K562 (cell line): Measurements from ENCODE around the gene RBMS1. TPM values are rescaled to one million over a fixed set of nuclear protein-coding genes. Genes with fewer than 3 reads are reported as not detected.

Experiments used
- ATAC-seq: fragments of 200-7000 bp; cut with Tn5 transposase; 3 replicates; pipeline ENCODE4 v1.9.1; 2020; ENCODE audit warnings: moderate library complexity
- BruUV-seq: library from RNA; stranded (reverse); fragments of 400-500 nt; replicated peaks from 2 replicates; lab custom pipeline; 2021; lab: Mats Ljungman, UMichigan
- CTCF ChIA-PET: fragments of 300-600 bp; formaldehyde crosslinking; extraction: SDS; loops from one replicate; lab custom pipeline; 2021; ENCODE audit warnings: low intra/inter-chr PET ratio; lab: Yijun Ruan, JAX
- POLR2A ChIA-PET: fragments of 300-600, 350-650 bp; sonication (Branson Sonifier 250); formaldehyde crosslinking; extraction: SDS; loops from one replicate; lab custom pipeline; 2021; ENCODE audit warnings: antibody characterized with exemption, inconsistent platforms; lab: Yijun Ruan, JAX
- DNase-seq, 4 experiments: peaks; one replicate each; pipeline versions ENCODE4 v3.0.0 to v3.0.0-alpha.2; 2011 to 2018; ENCODE audit warnings: low spot score in 3 of 4, mixed read lengths in 3 of 4; ENCODE audit errors: extremely low read depth in 1 of 4
- FAIRE-seq: peaks from 2 replicates; lab custom pipeline; 2011; peaks lifted over from hg19 to GRCh38; lab: Jason Lieb, UNC
- H2AFZ ChIP-seq: 2 replicates; pipeline ENCODE4 v1.6.0; 2011; ENCODE audit warnings: low read depth, low read length, control low read depth, inconsistent platforms
- H3K27ac ChIP-seq: fragments of 200-600 bp; 3 replicates; pipeline ENCODE4 v1.8.0; 2011; ENCODE audit warnings: low read depth, mild to moderate bottlenecking, control low read depth, inconsistent platforms, low read length, moderate library complexity, mixed read lengths; ENCODE audit errors: extremely low read depth
- H3K27me3 ChIP-seq, 2 experiments: fragments of 300-600 bp in 1 of 2; 2 replicates in 1 of 2; 3 replicates in 1 of 2; pipeline versions ENCODE4 v1.6.0 to v1.8.0; 2011; ENCODE audit warnings: inconsistent platforms in 2 of 2, low read length in 2 of 2, mild to moderate bottlenecking in 1 of 2, mixed read lengths in 1 of 2, moderate library complexity in 1 of 2; ENCODE audit not compliant: control insufficient read depth in 2 of 2, insufficient read depth in 2 of 2
- H3K36me3 ChIP-seq: fragments of 300-600 bp; 3 replicates; pipeline ENCODE4 v1.8.0; 2011; ENCODE audit warnings: mild to moderate bottlenecking, low read length, inconsistent platforms; ENCODE audit not compliant: control insufficient read depth, insufficient read depth
- H3K4me1 ChIP-seq, 2 experiments: fragments of 200-600 bp in 1 of 2; replicated peaks in 1 of 2; 2 replicates in 1 of 2; 3 replicates in 1 of 2; pipeline versions ENCODE4 v1.5.1 to v1.8.0; 2011; ENCODE audit warnings: inconsistent platforms in 2 of 2, low read length in 2 of 2, mild to moderate bottlenecking in 1 of 2, mixed read lengths in 1 of 2, moderate library complexity in 1 of 2; ENCODE audit not compliant: control insufficient read depth in 2 of 2, insufficient read depth in 2 of 2
- H3K4me2 ChIP-seq: 2 replicates; pipeline ENCODE4 v1.6.1; 2011; ENCODE audit warnings: low read length, control low read depth, inconsistent platforms, mixed read lengths; ENCODE audit not compliant: insufficient read depth
- H3K4me3 ChIP-seq: fragments of 200-600 bp; sonication (generic), shearing (Covaris generic); 2 replicates; pipeline ENCODE4 v1.5.1; 2016; ENCODE audit warnings: control low read depth, inconsistent platforms
- H3K79me2 ChIP-seq: fragments of 200-600 bp; 3 replicates; pipeline ENCODE4 v1.8.0; 2011; ENCODE audit warnings: low read length, inconsistent platforms; ENCODE audit not compliant: control insufficient read depth, insufficient read depth
- H3K9ac ChIP-seq, 2 experiments: 2 replicates each; pipeline versions ENCODE4 v1.6.0 to v1.6.1; 2011; ENCODE audit warnings: low read depth in 2 of 2, low read length in 2 of 2, control low read depth in 1 of 2, inconsistent platforms in 1 of 2, mild to moderate bottlenecking in 1 of 2, mixed read lengths in 1 of 2; ENCODE audit not compliant: insufficient read depth in 1 of 2
- H3K9me1 ChIP-seq: one replicate; pipeline ENCODE4 v1.6.0; 2011; ENCODE audit warnings: inconsistent platforms, mild to moderate bottlenecking, low read length, moderate library complexity; ENCODE audit not compliant: control insufficient read depth, insufficient read depth
- H3K9me3 ChIP-seq: replicated peaks from 2 replicates; pipeline ENCODE4 v1.5.1; 2011; ENCODE audit warnings: low read depth, low read length, inconsistent platforms; ENCODE audit not compliant: control insufficient read depth, insufficient read depth
- H4K20me1 ChIP-seq: replicated peaks from 2 replicates; pipeline ENCODE4 v1.6.1; 2011; ENCODE audit warnings: low read length, inconsistent platforms, mixed read lengths; ENCODE audit not compliant: control insufficient read depth, insufficient read depth
- ASH1L ChIP-seq: fragments of 450-650 bp; IDR thresholded peaks from 2 replicates; pipeline ENCODE4 v1.6.1; 2018; ENCODE audit warnings: borderline replicate concordance, mild to moderate bottlenecking, low read depth; ENCODE audit not compliant: partially characterized antibody
- E2F3 ChIP-seq: fragments of 250-450 bp; sonication (Bioruptor Pico); IDR thresholded peaks from 2 replicates; pipeline ENCODE4 v1.4.0; 2020; ENCODE audit warnings: mild to moderate bottlenecking
- ETV5 ChIP-seq: sonication (generic); formaldehyde crosslinking; IDR thresholded peaks from 2 replicates; pipeline ENCODE4 v1.4.0; 2020; ENCODE audit warnings: low read depth, mild to moderate bottlenecking, missing genetic modification reagents
- JUND ChIP-seq, 2 experiments: IDR thresholded peaks; 2 replicates in 1 of 2; 3 replicates in 1 of 2; pipeline ENCODE4 v1.6.1; 2011; ENCODE audit warnings: borderline replicate concordance in 2 of 2, low read depth in 2 of 2, low read length in 2 of 2, improper control_type of control experiment in 1 of 2, missing biosample characterization in 1 of 2, missing genetic modification characterization in 1 of 2, missing genetic modification reagents in 1 of 2
- KDM5B ChIP-seq: fragments of 200-600 bp; sonication (generic); IDR thresholded peaks from 2 replicates; pipeline ENCODE4 v1.6.1; 2012; ENCODE audit warnings: low read depth, mild to moderate bottlenecking, moderate library complexity, low read length, control low read depth, inconsistent platforms; ENCODE audit not compliant: insufficient replicate concordance
- LCOR ChIP-seq: sonication (generic); formaldehyde crosslinking; IDR thresholded peaks from 2 replicates; pipeline ENCODE4 v1.8.0; 2022; ENCODE audit warnings: mild to moderate bottlenecking, missing genetic modification reagents
- LEF1 ChIP-seq: fragments of 450-650 bp; IDR thresholded peaks from 2 replicates; pipeline ENCODE4 v1.6.1; 2016; ENCODE audit warnings: mild to moderate bottlenecking
- SAFB2 ChIP-seq: fragments of 200-400 bp; formaldehyde crosslinking; IDR thresholded peaks from 2 replicates; pipeline ENCODE4 v1.6.1; 2018; ENCODE audit warnings: borderline replicate concordance, low read length, low read depth, moderate library complexity; ENCODE audit not compliant: severe bottlenecking
- SIN3A ChIP-seq, 2 experiments: fragments of 150-350 bp in 1 of 2; IDR thresholded peaks; 2 replicates each; pipeline ENCODE4 v1.6.1; 2011 to 2016; ENCODE audit warnings: borderline replicate concordance in 2 of 2, low read depth in 2 of 2, low read length in 2 of 2, mild to moderate bottlenecking in 2 of 2, moderate library complexity in 2 of 2; ENCODE audit not compliant: control insufficient read depth in 1 of 2
- TFAM ChIP-seq: fragments of 250-450 bp; sonication (Bioruptor Pico); conservative IDR thresholded peaks from 2 replicates; pipeline ENCODE4 v1.5.0; 2021; ENCODE audit warnings: mild to moderate bottlenecking, moderate library complexity
- XRCC3 ChIP-seq: fragments of 450-650 bp; IDR thresholded peaks from 2 replicates; pipeline ENCODE4 v1.6.1; 2017; ENCODE audit warnings: mild to moderate bottlenecking, moderate library complexity
- ZNF644 ChIP-seq: fragments of 200-800 bp; sonication (Bioruptor generic); IDR thresholded peaks from 2 replicates; pipeline ENCODE4 v1.6.1; 2016; ENCODE audit warnings: low read depth, missing genetic modification characterization, missing compliant biosample characterization
- ZNF785 ChIP-seq: fragments of 250-450 bp; sonication (Bioruptor Pico); IDR thresholded peaks from 2 replicates; pipeline ENCODE4 v1.4.0; 2020; ENCODE audit warnings: mild to moderate bottlenecking
- ZSCAN32 ChIP-seq: fragments of 450-650 bp; formaldehyde crosslinking; IDR thresholded peaks from 2 replicates; pipeline ENCODE4 v1.4.0; 2020; ENCODE audit warnings: mild to moderate bottlenecking, moderate library complexity
- WGBS: fragments of 100-300 bp; shearing (Covaris generic); methylation state at CpG from one replicate; pipeline ENCODE4 v1.1.6; 2016; ENCODE audit warnings: low coverage, mixed read lengths; ENCODE audit not compliant: insufficient coverage; ENCODE audit errors: missing lambda C conversion rate; 5-methylcytosine and 5-hydroxymethylcytosine counted together
- in situ Hi-C: fragments of 300-500 bp; cut with MboI; formaldehyde crosslinking; loops from 4 replicates; pipeline ENCODE4 v1.15.0; 2018; ENCODE audit warnings: inconsistent platforms, mixed read lengths
- intact Hi-C: fragments of 100-400 bp; cut with micrococcal nuclease; formaldehyde crosslinking; loops from 2 replicates; pipeline ENCODE4 v1.14.2; 2022
- polyA plus RNA-seq, 8 experiments: library from polyadenylated mRNA; depleted of rRNA in 4 of 8; stranded (reverse) in 5 of 8; unstranded in 3 of 8; fragments of >200 nt; fragmentation: Nextera tagmentation in 2 of 8; fragmentation: Illumina TruSeq in 1 of 8; extraction: Ambion mirVana in 2 of 8; extraction: Trizol in 1 of 8; gene quantifications; 2 replicates each; pipeline versions ENCODE4 v1.2.1 to v1.2.3, GENCODE V29; 2011 to 2014; ENCODE audit warnings: inconsistent platforms in 1 of 8, missing spikeins in 1 of 8
- total RNA-seq, 7 experiments: library from RNA; depleted of rRNA in 6 of 7; stranded (reverse); fragments of >200 nt in 6 of 7; fragmentation: Illumina TruSeq in 2 of 7; extraction: Trizol in 2 of 7; gene quantifications; 2 replicates each; pipeline versions ENCODE4 v1.2.1 to v1.2.3, GENCODE V29; 2011 to 2021; ENCODE audit warnings: low replicate concordance in 1 of 7

RBMS1 gene
- total and polyA plus RNA-seq, 9 of the 15 experiments (the other 6 are each of a cell fraction or from before 2014, with no cell fraction given) = 0.04 to 0.31 (median 0.09) TPM; not detected in 6

- Histone ChIP-seq H3K4me3 (no peak overlapping the region), H3K9me1 (no peaks in the 10 kb centered on the region), H4K20me1 (no peaks in the 10 kb centered on the region; the same call in 1 of the 2 replicates), H3K4me2 (no peak overlapping the region), H3K9ac (no peak overlapping the region), H3K4me1 (peaks cover 0 to under 1% of the 10 kb centered on the region in 2 experiments; a peak in 2 of 5 replicates), H3K27me3 (peaks cover 3% of the 10 kb centered on the region in 2 experiments; a peak in 2 of 5 replicates), H3K36me3 (no peaks in the 10 kb centered on the region), H3K79me2 (no peaks in the 10 kb centered on the region), H3K9me3 (no peaks in the 10 kb centered on the region), H3K27ac (no peak overlapping the region), H2AFZ (no peak overlapping the region)
- in situ Hi-C loops = no loop called here
- no peak for DNase-seq
- POLR2A ChIA-PET = interaction anchor here (0.6 kb wide), 1 partner anchor 350 kb away, joined by 3 read pairs; no protein-coding TSS in a partner anchor
- CTCF ChIA-PET = no interaction called here
- BruUV-seq = no TSS peak
- 0% methylated on average over 4 of the region's 4 CpGs for WGBS
- TF ChIP-seq LEF1 = no peak
- TF ChIP-seq ETV5 (CRISPR knock-in tag) = no peak
- no peak for TF ChIP-seq ZSCAN32 (CRISPR knock-in tag)
- TF ChIP-seq ZNF785 (CRISPR knock-in tag) = no peak
- TF ChIP-seq SIN3A (IDR thresholded peaks at IDR 0.05; ENCODE audit: borderline replicate concordance in 2 of 2, control insufficient read depth in 1 of 2, low read depth in 2 of 2, low read length in 2 of 2) = no peak
- no peak for TF ChIP-seq XRCC3
- no peak for TF ChIP-seq KDM5B
- TF ChIP-seq JUND (IDR thresholded peaks at IDR 0.05; ENCODE audit: borderline replicate concordance, low read depth, low read length) = no peak
- no peak for TF ChIP-seq JUND (tag; IDR thresholded peaks at IDR 0.05; ENCODE audit: borderline replicate concordance, low read depth, low read length)
- TF ChIP-seq ASH1L = no peak
- no peak for TF ChIP-seq E2F3
- no peak for TF ChIP-seq TFAM
- TF ChIP-seq SAFB2 = no peak
- TF ChIP-seq LCOR (CRISPR knock-in tag) = no peak
- TF ChIP-seq ZNF644 = no peak
- ATAC-seq = no peak
- FAIRE-seq = no peak
- intact Hi-C loops = no loop called here
Observed at GRCh38 chr2:160401895-160402294, 91.7 kb downstream of the RBMS1 start.
